Neutrophil (primary cell): ENCODE measurements around the gene PPP1CB.

Experiments used
- H3K27ac ChIP-seq: fragments of 200-600 bp; sonication (generic); 2 replicates; pipeline ENCODE4 v1.5.1; 2016; ENCODE audit warnings: mild to moderate bottlenecking, moderate library complexity
- H3K27me3 ChIP-seq: fragments of 200-600 bp; sonication (generic); 2 replicates; pipeline ENCODE4 v1.6.0; 2016; ENCODE audit warnings: mild to moderate bottlenecking
- H3K36me3 ChIP-seq: fragments of 200-600 bp; sonication (generic); 2 replicates; pipeline ENCODE4 v1.5.1; 2017
- H3K4me1 ChIP-seq, 2 experiments: fragments of 200-600 bp in 1 of 2; sonication (generic) in 1 of 2; 1 replicate in 1 of 2; 2 replicates in 1 of 2; pipeline versions ENCODE4 v1.5.1 to v1.6.1; 2013 to 2016; ENCODE audit warnings: low read depth in 1 of 2, low read length in 1 of 2, mild to moderate bottlenecking in 1 of 2, moderate library complexity in 1 of 2; ENCODE audit not compliant: control insufficient read depth in 1 of 2, insufficient read depth in 1 of 2
- H3K4me3 ChIP-seq, 2 experiments: fragments of 200-600 bp in 1 of 2; sonication (generic) in 1 of 2; 1 replicate in 1 of 2; 2 replicates in 1 of 2; pipeline ENCODE4 v1.5.1; 2013 to 2016; ENCODE audit warnings: low read depth in 1 of 2, low read length in 1 of 2, mild to moderate bottlenecking in 1 of 2, moderate library complexity in 1 of 2
- H3K9me3 ChIP-seq: fragments of 200-600 bp; sonication (generic); 2 replicates; pipeline ENCODE4 v1.5.1; 2016
- TF ChIP-seq, protein P1 (sequence below): fragments of 200-600 bp; sonication (generic); IDR thresholded peaks from 2 replicates; pipeline ENCODE4 v1.5.1; 2016; ENCODE audit warnings: antibody characterized with exemption

PPP1CB gene

DNA sequence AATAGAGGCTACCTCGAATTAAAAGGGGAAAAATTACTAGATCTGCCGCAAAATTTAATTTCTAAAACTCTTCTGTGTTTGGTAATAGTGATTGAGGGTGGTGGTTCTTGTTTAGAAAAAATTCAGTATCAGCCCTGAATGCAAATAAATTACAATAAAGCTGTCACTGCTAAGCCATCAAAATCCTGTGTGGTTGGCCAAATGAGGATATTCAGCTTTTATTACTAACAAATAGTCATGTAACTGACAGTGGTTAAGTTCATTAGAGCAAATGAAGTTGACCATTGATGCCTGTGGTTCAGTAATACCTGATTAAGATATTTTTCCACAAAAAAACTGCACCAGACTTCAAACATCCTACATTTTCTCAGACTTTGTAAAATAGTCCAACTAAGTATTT is 14.4 kb downstream of the PPP1CB start:
- H3K4me1 ChIP-seq = peaks cover 11 to 21% of the 10 kb centered on the region in 2 experiments
- TF ChIP-seq, protein P1, sequence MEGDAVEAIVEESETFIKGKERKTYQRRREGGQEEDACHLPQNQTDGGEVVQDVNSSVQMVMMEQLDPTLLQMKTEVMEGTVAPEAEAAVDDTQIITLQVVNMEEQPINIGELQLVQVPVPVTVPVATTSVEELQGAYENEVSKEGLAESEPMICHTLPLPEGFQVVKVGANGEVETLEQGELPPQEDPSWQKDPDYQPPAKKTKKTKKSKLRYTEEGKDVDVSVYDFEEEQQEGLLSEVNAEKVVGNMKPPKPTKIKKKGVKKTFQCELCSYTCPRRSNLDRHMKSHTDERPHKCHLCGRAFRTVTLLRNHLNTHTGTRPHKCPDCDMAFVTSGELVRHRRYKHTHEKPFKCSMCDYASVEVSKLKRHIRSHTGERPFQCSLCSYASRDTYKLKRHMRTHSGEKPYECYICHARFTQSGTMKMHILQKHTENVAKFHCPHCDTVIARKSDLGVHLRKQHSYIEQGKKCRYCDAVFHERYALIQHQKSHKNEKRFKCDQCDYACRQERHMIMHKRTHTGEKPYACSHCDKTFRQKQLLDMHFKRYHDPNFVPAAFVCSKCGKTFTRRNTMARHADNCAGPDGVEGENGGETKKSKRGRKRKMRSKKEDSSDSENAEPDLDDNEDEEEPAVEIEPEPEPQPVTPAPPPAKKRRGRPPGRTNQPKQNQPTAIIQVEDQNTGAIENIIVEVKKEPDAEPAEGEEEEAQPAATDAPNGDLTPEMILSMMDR = no peak
- H3K27ac ChIP-seq = no peak overlapping the region
- no peaks in the 10 kb centered on the region for H3K27me3 ChIP-seq
- H3K4me3 ChIP-seq = no peak overlapping the region
- no peaks in the 10 kb centered on the region for H3K9me3 ChIP-seq
- H3K36me3 ChIP-seq = peaks cover 4% of the 10 kb centered on the region

DNA sequence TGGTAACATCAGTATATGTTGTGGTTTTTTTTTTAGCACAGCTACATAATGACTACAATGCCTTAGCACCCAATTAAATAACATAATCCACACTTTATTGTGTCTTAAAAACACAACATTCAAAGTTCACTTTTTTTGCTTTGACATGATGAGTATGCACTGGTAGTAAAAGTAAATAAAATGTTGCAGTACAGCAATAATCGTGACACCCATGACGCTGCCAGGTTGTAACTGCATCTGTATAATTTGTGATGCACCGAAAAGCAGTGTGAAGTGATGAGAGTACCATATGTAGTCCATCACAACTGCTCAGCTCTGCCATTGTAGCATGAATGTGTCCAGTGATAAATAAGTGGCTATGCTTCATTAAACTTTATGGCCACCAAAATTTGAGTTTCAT is 15.7 kb downstream of the PPP1CB start:
- no peaks in the 10 kb centered on the region for H3K27me3 ChIP-seq
- no peaks in the 10 kb centered on the region for H3K36me3 ChIP-seq
- H3K27ac ChIP-seq = no peak overlapping the region
- peaks cover 9 to 15% of the 10 kb centered on the region in 2 experiments for H3K4me1 ChIP-seq
- no peaks in the 10 kb centered on the region for H3K9me3 ChIP-seq
- TF ChIP-seq, protein P1 = no peak
- no peak overlapping the region for H3K4me3 ChIP-seq

DNA sequence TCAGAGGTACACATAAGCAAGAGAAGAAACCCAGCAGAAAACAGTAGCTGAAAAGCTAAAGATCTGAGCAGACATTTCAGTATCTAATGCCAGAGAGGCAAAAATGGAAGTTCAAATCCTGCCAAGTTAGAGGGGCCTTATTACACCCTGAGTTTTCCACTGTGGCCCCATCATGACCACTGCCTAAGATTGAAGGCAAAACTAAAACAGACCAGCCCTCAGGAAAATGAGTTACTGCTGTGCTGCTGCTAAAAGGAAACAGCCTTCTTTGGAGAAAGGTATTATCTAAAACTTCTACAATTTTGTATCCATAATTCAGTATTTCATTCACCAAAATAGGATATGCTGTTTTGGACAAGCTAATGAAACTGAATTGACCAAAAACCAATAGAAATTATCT is 16.8 kb downstream of the PPP1CB start:
- Histone ChIP-seq H3K9me3 (no peaks in the 10 kb centered on the region), H3K27me3 (no peaks in the 10 kb centered on the region), H3K4me1 (peaks cover 0 to 11% of the 10 kb centered on the region in 2 experiments), H3K27ac (peak overlapping the region; percentile 39), H3K36me3 (no peaks in the 10 kb centered on the region), H3K4me3 (no peak overlapping the region)
- TF ChIP-seq, protein P1 = no peak

GRCh38 chr2:28768952-28769351 is 17.3 kb downstream of the PPP1CB start:
- Histone ChIP-seq H3K27ac (peak overlapping the region; percentile 39), H3K36me3 (no peaks in the 10 kb centered on the region), H3K4me3 (no peak overlapping the region), H3K4me1 (peaks cover 0 to 7% of the 10 kb centered on the region in 2 experiments), H3K27me3 (no peaks in the 10 kb centered on the region), H3K9me3 (no peaks in the 10 kb centered on the region)
- TF ChIP-seq, protein P1 = no peak

DNA sequence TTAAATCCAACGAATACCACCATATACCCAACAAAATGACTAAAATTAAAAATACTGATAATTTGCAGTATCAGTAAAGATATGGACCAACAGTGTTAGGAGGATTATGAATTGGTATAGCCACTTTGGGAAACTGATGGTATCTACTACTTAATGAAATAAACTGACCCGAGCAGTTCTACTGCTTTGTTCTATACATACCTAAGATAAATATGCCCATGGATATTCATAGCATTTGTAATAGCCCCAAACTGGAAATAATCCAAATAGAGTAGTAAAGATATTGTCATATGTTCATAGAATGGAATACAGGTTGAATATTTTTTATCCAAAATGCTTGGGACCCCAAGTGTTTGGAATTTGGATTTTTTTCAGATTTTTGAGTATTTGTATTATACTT is 20.7 kb downstream of the PPP1CB start:
- Histone ChIP-seq H3K27me3 (no peaks in the 10 kb centered on the region), H3K9me3 (no peaks in the 10 kb centered on the region), H3K4me3 (no peak overlapping the region), H3K4me1 (peaks cover 9 to 15% of the 10 kb centered on the region in 2 experiments), H3K27ac (no peak overlapping the region), H3K36me3 (peaks cover 10% of the 10 kb centered on the region)
- TF ChIP-seq, protein P1 = no peak

DNA sequence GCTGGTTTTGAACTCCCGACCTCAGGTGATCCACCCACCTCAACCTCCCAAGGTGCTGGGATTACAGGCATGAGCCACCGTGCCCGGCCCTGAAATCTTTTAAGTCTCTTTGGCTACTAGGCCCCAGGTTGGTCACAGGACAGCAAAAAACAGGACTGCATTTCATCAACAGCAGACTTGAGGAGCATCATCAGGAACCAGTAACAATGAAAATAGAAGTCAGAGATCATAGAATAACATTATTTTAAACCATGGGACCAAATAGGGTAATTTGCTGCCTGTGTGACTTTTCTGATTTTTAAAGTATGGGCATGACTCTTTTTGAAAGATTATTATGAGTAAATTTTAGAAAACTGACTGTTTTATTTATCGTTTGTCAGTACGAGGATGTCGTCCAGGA is 24.8 kb downstream of the PPP1CB start:
- Histone ChIP-seq H3K36me3 (peaks cover 51% of the 10 kb centered on the region), H3K27ac (no peak overlapping the region), H3K27me3 (no peaks in the 10 kb centered on the region), H3K4me3 (no peak overlapping the region), H3K4me1 (peaks cover 9 to 15% of the 10 kb centered on the region in 2 experiments), H3K9me3 (no peaks in the 10 kb centered on the region)
- TF ChIP-seq, protein P1 = no peak
